ENCODE measurements around the gene OR51B4.

OR51B4 gene

GRCh38 chr11:5293028-5293427 is 8.7 kb downstream of the OR51B4 start:
- no peak for DNase-seq

- peak; percentile 26 for DNase-seq
Measured at GRCh38 chr11:5291207-5291838, 10.4 kb downstream of the OR51B4 start.

DNA sequence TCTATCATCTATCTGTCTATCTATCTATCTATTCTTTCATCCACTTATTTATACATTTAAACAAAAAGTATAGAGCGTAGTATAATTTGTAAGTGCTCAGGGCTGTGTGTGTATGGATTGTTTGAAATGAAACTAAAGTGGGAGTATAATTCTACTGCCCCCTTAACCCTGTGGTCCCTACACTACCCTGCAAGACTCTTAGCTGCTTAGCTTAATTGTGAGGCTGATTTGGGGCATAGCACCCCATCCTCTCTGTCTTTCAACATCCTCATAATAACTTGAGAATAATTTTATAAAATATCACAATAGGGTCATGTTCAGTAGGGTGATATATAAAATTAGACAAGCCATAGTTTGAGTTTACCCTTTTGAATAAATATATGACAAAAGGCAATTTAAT is 11.6 kb downstream of the OR51B4 start:
- DNase-seq, result no peak

DNA sequence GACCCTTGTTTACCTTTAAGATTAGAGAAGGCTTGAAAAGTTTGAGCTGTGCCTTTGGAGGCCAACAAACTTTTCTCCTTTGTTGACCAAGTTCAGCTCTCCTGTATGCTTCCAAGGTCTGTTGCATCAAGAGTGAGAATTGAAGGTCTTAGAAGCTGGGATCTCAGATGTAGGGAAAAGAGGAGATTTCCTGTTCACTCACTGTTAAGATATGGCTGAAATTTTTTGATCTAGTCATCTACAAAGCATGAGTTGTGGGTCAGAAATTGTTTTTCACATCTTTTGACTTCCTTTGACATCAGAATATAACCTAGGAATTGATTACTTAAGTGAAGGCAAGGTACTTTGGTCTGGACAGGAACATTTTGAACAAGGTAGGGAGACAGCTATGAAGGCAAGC is 12.1 kb downstream of the OR51B4 start:
- DNase-seq, result no peak

- DNase-seq, result no peak
Measured at GRCh38 chr11:5288906-5289550, 12.7 kb downstream of the OR51B4 start.

DNA sequence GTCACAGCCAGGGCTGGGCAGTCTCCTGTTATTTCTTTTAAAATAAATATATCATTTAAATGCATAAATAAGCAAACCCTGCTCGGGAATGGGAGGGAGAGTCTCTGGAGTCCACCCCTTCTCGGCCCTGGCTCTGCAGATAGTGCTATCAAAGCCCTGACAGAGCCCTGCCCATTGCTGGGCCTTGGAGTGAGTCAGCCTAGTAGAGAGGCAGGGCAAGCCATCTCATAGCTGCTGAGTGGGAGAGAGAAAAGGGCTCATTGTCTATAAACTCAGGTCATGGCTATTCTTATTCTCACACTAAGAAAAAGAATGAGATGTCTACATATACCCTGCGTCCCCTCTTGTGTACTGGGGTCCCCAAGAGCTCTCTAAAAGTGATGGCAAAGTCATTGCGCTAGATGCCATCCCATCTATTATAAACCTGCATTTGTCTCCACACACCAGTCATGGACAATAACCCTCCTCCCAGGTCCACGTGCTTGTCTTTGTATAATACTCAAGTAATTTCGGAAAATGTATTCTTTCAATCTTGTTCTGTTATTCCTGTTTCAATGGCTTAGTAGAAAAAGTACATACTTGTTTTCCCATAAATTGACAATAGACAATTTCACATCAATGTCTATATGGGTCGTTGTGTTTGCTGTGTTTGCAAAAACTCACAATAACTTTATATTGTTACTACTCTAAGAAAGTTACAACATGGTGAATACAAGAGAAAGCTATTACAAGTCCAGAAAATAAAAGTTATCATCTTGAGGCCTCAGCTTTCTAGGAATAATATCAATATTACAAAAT is 13.4 kb downstream of the OR51B4 start:
- peak; percentile 6 for DNase-seq

DNA sequence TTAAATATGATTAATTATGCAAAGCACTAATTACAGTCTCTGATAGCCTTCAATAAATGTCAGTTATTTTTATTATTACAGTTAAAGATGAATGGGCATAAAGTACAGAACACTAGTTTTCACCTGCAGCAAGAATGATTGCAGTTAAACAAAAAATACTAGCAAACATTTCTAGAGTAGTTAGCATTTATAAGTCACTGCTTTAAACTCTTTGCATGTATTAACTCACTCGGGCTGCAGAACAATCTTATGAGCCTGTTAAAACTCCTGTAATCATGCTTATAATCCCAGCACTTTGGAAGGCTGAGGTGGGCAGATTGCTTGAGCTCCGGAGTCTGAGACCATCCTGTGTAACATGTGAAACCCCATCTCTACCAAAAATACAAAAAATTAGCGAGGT is 14.8 kb downstream of the OR51B4 start:
- no peak for DNase-seq

- DNase-seq, result no peak
Measured at GRCh38 chr11:5286351-5286750, 15.4 kb downstream of the OR51B4 start.

DNA sequence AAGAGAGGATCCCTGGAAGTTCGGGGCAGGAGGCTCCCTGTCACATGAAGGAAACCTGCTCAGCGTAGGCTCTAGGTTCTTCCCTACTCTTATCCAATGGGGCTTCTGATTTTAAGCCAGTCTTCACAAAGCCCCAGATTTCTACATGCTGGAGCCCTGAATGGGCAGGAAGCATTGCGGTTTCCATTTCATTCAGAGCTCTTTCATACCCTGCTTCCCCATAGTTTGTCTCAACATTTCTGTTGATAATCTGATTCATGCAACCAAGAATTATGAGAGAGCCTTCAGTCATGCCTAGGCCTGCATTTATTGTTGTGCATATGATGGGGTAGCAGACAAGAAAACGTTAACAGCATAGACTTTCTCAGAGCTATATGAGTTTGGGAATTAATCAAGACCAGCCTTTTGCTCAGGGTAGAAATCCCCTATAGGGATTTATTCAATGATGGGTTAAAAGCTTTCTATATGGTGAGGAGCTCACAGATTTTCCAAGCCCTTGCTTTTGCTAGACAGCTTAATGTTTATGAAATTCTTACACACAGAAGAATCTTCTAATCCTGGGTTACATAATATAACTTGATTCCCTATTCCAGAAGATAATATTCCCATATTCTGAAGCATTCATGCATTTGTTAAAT is 15.9 kb downstream of the OR51B4 start:
- no peak for DNase-seq

DNA sequence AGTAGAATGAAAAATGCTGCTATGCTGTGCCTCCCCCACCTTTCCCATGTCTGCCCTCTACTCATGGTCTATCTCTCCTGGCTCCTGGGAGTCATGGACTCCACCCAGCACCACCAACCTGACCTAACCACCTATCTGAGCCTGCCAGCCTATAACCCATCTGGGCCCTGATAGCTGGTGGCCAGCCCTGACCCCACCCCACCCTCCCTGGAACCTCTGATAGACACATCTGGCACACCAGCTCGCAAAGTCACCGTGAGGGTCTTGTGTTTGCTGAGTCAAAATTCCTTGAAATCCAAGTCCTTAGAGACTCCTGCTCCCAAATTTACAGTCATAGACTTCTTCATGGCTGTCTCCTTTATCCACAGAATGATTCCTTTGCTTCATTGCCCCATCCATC is 17.1 kb downstream of the OR51B4 start:
- DNase-seq, result no peak

DNA sequence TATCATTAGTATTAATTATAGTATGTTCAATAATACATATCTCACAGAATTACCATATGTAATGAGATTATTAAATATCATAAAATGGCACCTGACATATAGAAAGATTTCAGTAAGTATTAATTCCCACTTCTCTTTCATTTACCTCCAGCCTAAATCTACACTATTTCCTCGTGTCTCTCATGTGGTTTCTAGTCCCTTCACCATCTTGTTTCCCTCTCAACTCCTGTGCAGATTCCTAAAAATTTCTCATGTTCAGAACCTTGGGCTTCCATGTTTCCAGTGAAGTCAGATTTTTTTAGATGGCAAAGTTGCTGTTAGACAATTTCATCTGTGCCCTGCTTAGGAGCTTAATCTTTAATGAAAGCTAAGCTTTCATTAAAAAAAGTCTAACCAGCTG is 17.9 kb downstream of the OR51B4 start:
- no peak for DNase-seq

DNA sequence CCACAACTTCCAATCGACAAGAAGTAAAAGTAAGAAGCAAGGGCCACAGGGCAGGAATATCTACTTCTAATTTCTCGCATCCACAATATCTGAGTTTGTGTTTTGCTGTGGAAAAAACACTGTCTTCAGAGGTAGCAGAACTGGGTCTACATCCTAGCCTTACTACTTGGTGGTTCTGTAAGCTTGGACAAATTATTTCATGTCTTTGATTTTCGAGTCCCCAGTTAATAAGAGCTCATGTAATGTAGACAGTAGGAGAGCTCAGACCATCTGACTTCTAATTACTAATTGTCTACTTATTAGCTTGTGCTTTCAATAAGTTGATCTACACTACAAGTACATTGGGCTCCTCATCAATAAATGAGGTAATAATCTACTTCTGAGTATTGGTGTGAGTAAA is 18.7 kb downstream of the OR51B4 start:
- DNase-seq, result no peak

GRCh38 chr11:5282628-5283027 is 19.1 kb downstream of the OR51B4 start:
- DNase-seq, result no peak

GRCh38 chr11:5281596-5281995 is 20.1 kb downstream of the OR51B4 start:
- DNase-seq, result no peak

DNA sequence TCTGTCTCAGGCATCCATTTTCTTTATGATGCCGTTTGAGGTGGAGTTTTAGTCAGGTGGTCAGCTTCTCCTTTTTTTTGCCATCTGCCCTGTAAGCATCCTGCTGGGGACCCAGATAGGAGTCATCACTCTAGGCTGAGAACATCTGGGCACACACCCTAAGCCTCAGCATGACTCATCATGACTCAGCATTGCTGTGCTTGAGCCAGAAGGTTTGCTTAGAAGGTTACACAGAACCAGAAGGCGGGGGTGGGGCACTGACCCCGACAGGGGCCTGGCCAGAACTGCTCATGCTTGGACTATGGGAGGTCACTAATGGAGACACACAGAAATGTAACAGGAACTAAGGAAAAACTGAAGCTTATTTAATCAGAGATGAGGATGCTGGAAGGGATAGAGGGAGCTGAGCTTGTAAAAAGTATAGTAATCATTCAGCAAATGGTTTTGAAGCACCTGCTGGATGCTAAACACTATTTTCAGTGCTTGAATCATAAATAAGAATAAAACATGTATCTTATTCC is 21.1 kb downstream of the OR51B4 start:
- DNase-seq, result peak; percentile 94

DNA sequence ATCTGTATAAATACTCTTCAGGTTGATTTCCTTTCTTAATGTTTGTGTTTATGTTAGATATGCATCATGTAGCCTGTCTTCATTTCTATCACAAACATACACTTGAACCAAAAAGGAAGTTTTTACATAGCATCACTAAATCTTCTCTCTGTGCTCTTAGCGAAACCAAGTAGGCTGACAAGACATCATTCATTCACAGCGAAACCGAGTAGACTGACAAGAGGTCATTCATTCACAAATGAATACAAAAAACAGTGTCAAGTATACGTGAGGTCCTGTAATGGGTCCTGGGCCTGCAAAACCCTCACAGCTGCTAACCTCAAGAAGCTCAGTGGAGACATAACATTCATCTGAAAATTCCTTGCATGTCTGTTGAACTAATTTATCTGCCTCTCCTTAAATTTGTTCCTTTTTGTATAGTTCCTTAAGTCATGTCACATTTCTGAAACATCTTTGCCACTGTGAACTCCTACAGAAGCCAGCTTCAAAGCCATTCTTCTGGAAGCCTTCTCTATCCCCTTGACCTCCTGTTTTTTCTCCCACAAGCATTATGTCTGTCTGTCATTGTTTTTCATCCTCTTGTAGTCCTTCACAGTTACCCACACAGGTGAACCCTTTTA is 22.2 kb downstream of the OR51B4 start:
- DNase-seq, result no peak

DNA sequence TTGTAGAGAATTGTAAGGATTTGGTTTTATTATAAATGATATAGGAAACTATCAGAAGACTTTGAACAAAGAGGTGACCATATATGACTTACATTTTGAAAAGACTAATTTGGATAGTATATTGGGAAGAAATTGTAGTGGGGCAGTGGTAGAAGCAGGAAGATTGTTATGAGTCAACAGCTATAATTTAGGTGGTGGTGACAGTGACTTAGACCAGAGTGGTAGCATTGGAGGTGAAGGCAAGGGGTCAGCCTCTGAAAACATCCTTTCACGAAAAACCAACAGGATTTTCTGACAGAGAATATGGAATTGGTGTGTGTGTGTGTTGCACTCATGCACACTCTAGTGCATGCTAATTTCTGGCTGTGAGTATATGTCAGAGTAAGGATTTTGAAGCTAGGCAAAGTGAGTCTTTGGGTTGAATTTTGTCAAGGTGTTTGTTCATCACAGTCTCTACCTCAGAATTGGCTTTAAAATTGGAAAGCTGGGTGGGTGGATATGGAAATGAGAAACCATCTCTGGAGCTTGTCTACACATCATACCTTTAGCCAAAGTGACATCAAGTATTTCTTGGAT is 23.9 kb downstream of the OR51B4 start:
- DNase-seq, result no peak

- DNase-seq, result no peak
Measured at GRCh38 chr11:5276697-5277096, 25.0 kb downstream of the OR51B4 start.

DNA sequence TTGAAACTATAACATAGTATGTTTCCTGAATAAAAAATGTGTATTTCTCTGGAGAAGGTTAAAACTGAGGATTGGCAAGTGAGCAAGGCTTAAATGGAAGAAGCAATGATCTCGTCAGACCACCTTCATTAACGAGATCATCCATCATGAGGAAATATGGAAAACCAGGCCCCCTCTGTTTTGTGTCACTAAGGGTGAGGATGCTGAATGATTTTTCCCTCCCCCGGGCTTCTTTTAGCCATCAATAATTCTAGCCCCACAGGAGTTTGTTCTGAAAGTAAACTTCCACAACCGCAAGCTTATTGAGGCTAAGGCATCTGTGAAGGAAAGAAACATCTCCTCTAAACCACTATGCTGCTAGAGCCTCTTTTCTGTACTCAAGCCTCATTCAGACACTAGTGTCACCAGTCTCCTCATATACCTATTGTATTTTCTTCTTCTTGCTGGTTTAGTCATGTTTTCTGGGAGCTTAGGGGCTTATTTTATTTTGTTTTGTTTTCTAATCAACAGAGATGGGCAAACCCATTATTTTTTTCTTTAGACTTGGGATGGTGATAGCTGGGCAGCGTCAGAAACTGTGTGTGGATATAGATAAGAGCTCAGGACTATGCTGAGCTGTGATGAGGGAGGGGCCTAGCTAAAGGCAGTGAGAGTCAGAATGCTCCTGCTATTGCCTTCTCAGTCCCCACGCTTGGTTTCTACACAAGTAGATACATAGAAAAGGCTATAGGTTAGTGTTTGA is 26.2 kb downstream of the OR51B4 start:
- no peak for DNase-seq

DNA sequence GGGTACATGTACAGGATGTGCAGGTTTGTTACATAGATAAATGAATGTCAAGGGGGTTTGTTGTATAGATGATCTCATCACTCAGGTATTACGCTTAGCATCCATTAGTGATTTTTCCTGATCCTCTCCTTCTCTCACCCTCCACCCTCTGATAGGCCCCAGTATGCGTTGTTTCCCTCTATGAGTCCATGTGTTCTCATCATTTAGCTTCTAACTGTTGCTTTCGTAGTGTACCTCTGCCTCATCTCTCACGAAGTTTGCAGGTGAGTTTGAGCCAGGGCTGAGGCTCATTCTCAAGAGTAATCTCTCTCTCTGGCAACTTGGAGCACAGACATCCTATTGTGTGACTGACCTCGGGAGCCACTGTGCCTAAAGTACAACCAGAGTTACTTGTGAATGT is 27.4 kb downstream of the OR51B4 start:
- no peak for DNase-seq

- no peak for DNase-seq
Measured at GRCh38 chr11:5272395-5273017, 29.2 kb downstream of the OR51B4 start.
